ENCODE measurements around the gene CWF19L2.

GRCh38 chr11:107494055-107494454 is 36.4 kb upstream of the CWF19L2 start:
- TF ChIP-seq, protein P1, sequence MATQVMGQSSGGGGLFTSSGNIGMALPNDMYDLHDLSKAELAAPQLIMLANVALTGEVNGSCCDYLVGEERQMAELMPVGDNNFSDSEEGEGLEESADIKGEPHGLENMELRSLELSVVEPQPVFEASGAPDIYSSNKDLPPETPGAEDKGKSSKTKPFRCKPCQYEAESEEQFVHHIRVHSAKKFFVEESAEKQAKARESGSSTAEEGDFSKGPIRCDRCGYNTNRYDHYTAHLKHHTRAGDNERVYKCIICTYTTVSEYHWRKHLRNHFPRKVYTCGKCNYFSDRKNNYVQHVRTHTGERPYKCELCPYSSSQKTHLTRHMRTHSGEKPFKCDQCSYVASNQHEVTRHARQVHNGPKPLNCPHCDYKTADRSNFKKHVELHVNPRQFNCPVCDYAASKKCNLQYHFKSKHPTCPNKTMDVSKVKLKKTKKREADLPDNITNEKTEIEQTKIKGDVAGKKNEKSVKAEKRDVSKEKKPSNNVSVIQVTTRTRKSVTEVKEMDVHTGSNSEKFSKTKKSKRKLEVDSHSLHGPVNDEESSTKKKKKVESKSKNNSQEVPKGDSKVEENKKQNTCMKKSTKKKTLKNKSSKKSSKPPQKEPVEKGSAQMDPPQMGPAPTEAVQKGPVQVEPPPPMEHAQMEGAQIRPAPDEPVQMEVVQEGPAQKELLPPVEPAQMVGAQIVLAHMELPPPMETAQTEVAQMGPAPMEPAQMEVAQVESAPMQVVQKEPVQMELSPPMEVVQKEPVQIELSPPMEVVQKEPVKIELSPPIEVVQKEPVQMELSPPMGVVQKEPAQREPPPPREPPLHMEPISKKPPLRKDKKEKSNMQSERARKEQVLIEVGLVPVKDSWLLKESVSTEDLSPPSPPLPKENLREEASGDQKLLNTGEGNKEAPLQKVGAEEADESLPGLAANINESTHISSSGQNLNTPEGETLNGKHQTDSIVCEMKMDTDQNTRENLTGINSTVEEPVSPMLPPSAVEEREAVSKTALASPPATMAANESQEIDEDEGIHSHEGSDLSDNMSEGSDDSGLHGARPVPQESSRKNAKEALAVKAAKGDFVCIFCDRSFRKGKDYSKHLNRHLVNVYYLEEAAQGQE (IDR thresholded peaks at IDR 0.05; ENCODE audit: insufficient read depth in 1 of 2, low read depth in 2 of 2, low read length in 2 of 2): no peak
- TF ChIP-seq POLR2AphosphoS5 (IDR thresholded peaks at IDR 0.05; ENCODE audit: low read depth, low read length) (no peak), TAF1 (IDR thresholded peaks at IDR 0.05; ENCODE audit: borderline replicate concordance, insufficient read depth, low read length) (no peak), SIN3A (IDR thresholded peaks at IDR 0.05; ENCODE audit: borderline replicate concordance, insufficient read depth, low read length) (no peak), FOXP2 (optimal IDR thresholded peaks at IDR 0.05; ENCODE audit: borderline replicate concordance, extremely low read depth, extremely low read length, insufficient read depth) (no peak)

All from PFSK-1 (cell line).